C4-2B (cell line): ENCODE results near the gene RHO.

Source experiments
- CTCF ChIP-seq: fragments of 450-650 bp; conservative IDR thresholded peaks from 2 replicates; pipeline ENCODE4 v1.5.1; 2017; ENCODE audit warnings: mild to moderate bottlenecking
- ZFX ChIP-seq: fragments of 450-650 bp; IDR thresholded peaks from 2 replicates; pipeline ENCODE4 v1.6.1; 2017

GRCh38 chr3:129564981-129565644 lies 36.7 kb downstream of the RHO start:
- TF ChIP-seq CTCF (no peak), ZFX (no peak)
